ENCODE measurements around the gene PCNT. TPM values are rescaled to one million over a fixed set of nuclear protein-coding genes. Genes with fewer than 3 reads are reported as not detected.
A peak's percentile ranks its signal among the peaks of the same experiment; 100 is the strongest.

The PCNT gene
- total RNA-seq, 2 experiments from 2014 or later: 46.2 to 46.6 TPM

DNA sequence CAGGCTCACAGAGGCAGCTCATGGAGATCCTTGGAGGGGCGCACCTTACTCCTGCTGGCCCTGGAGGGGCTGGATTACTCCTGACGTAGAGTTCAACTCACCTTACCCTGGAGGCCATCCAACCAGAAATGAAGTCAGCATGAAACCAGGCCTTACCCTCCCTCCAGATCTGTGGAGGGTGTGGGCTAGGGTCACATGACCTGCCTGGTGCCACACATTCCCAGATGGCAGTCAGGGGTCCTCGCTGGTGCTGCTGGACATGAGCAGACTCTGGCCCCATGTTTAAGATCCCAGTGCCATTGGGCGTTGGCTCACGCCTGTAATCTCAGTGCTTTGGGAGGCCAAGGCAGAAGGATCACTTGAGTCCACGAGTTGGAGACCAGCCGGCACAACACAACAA is 4.8 kb upstream of the PCNT start:
- DNase-seq (no peak), ATAC-seq (no peak)
- intact Hi-C loops (cut with micrococcal nuclease): no loop called here
- Mint-ChIP-seq H3K27me3 (no peaks in the 10 kb centered on the region), H3K9me3 (no peaks in the 10 kb centered on the region), H3K36me3 (ENCODE audit: low read depth) (peaks cover 29% of the 10 kb centered on the region), H3K27ac (no peak overlapping the region), H3K4me1 (ENCODE audit: low read depth) (peaks cover 18% of the 10 kb centered on the region), H3K4me3 (no peak overlapping the region)
- TF ChIP-seq, protein P1, sequence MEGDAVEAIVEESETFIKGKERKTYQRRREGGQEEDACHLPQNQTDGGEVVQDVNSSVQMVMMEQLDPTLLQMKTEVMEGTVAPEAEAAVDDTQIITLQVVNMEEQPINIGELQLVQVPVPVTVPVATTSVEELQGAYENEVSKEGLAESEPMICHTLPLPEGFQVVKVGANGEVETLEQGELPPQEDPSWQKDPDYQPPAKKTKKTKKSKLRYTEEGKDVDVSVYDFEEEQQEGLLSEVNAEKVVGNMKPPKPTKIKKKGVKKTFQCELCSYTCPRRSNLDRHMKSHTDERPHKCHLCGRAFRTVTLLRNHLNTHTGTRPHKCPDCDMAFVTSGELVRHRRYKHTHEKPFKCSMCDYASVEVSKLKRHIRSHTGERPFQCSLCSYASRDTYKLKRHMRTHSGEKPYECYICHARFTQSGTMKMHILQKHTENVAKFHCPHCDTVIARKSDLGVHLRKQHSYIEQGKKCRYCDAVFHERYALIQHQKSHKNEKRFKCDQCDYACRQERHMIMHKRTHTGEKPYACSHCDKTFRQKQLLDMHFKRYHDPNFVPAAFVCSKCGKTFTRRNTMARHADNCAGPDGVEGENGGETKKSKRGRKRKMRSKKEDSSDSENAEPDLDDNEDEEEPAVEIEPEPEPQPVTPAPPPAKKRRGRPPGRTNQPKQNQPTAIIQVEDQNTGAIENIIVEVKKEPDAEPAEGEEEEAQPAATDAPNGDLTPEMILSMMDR (IDR thresholded peaks at IDR 0.05): no peak
- ChIA-PET POLR2A (no interaction called here), CTCF (no interaction called here)

GRCh38 chr21:46320331-46320801 is 3.6 kb upstream of the PCNT start:
- CTCF ChIA-PET: no interaction called here
- DNase-seq (no peak), ATAC-seq (no peak)
- no peaks in the 10 kb centered on the region for H3K9me3 Mint-ChIP-seq
- no peak overlapping the region for H3K27ac Mint-ChIP-seq
- TF ChIP-seq, protein P1 (IDR thresholded peaks at IDR 0.05): no peak
- H3K4me1 Mint-ChIP-seq (ENCODE audit: low read depth): peaks cover 20% of the 10 kb centered on the region
- H3K36me3 Mint-ChIP-seq (ENCODE audit: low read depth): peaks cover 31% of the 10 kb centered on the region
- H3K4me3 Mint-ChIP-seq: peak overlapping the region; percentile 11
- POLR2A ChIA-PET: no interaction called here
- intact Hi-C loops (cut with micrococcal nuclease): no loop called here
- no peaks in the 10 kb centered on the region for H3K27me3 Mint-ChIP-seq

- ATAC-seq: no peak
- no peaks in the 10 kb centered on the region for H3K9me3 Mint-ChIP-seq
- H3K27ac Mint-ChIP-seq: peak overlapping the region; percentile 96
- H3K4me3 Mint-ChIP-seq: peak overlapping the region; percentile 91
- no peaks in the 10 kb centered on the region for H3K27me3 Mint-ChIP-seq
- peak; percentile 38 for DNase-seq
- POLR2A ChIA-PET: interaction anchor here (0.6 to 2.1 kb wide), 14 partner anchors 8 to 1219 kb away, joined by 3 to 6 read pairs (median 4); partner anchors contain the start of gene YBEY
- H3K4me1 Mint-ChIP-seq (ENCODE audit: low read depth): peaks cover 33% of the 10 kb centered on the region
- TF ChIP-seq, protein P1 (IDR thresholded peaks at IDR 0.05): no peak
- CTCF ChIA-PET: interaction anchor here (0.8 to 1.2 kb wide), 2 partner anchors 32 to 179 kb away, joined by 3 to 4 read pairs; no protein-coding TSS in a partner anchor
- intact Hi-C loops (cut with micrococcal nuclease): no loop called here
- H3K36me3 Mint-ChIP-seq (ENCODE audit: low read depth): peaks cover 42% of the 10 kb centered on the region
Observed at GRCh38 chr21:46322351-46323226, 1.4 kb upstream of the PCNT start.

- POLR2A ChIA-PET: interaction anchor here (0.6 to 2.1 kb wide), 13 partner anchors 9 to 1219 kb away, joined by 3 to 6 read pairs (median 4); partner anchors contain the start of gene YBEY
- TF ChIP-seq, protein P1 (IDR thresholded peaks at IDR 0.05): no peak
- Mint-ChIP-seq H3K27ac (peak overlapping the region; percentile 96), H3K27me3 (no peaks in the 10 kb centered on the region), H3K4me1 (ENCODE audit: low read depth) (peaks cover 33% of the 10 kb centered on the region), H3K9me3 (no peaks in the 10 kb centered on the region), H3K36me3 (ENCODE audit: low read depth) (peaks cover 46% of the 10 kb centered on the region), H3K4me3 (peak overlapping the region; percentile 91)
- ATAC-seq (no peak), DNase-seq (peak; percentile 36)
- CTCF ChIA-PET: interaction anchor here (0.8 to 1.2 kb wide), 2 partner anchors 32 to 179 kb away, joined by 3 to 4 read pairs; no protein-coding TSS in a partner anchor
- intact Hi-C loops (cut with micrococcal nuclease): no loop called here
Observed at GRCh38 chr21:46323227-46323709, 688 bp upstream of the PCNT start.
